NCI-H2107 treated with DMSO at 0.1 percent for 48 hours (cell line): ENCODE measurements around the gene OLFM2.

Experiments
- DNase-seq: peaks from one replicate; lab custom pipeline; 2025; ENCODE audit not compliant: unreplicated experiment; lab: John Stamatoyannopoulos, UW

OLFM2 gene

DNA sequence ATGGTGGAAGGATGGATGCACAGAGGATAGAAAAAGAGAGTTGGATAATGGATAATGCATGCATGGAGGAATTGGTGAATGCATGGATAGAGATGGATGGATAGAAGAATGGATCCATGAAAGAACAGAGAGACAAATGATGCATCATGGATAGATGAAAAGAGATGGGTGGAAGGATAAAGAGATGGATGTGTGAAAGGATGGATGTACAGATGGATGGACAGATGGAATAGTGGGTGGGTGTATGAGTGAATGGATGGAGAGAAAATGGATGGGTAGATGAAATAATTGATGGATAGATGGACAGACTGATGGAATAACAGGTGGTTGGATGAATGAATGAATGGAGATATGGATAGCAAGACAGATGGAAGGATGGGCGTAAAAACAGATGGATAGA is 25.7 kb downstream of the OLFM2 start:
- DNase-seq = no peak

DNA sequence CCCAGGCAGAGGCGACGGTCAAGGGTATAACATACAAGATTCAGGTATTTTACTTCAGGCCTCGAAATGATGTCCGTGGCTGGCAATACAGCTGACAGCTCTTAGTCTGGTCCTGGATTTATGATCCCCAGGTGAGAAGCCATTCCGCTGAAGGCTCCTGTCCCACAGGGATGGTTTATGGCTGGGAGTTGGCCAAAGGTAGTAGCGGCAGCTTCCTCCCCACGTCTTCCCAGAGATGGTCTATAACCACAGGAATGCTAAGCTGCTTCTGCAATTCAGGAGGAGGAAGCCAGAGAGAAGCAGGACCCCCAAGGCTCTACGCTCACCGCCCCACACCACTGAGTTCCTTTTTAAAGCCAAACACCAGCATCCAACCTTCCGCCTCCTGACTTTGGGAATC is 27.1 kb downstream of the OLFM2 start:
- DNase-seq = no peak

- no peak for DNase-seq
Measured at GRCh38 chr19:9906475-9907087, 29.7 kb downstream of the OLFM2 start.

DNA sequence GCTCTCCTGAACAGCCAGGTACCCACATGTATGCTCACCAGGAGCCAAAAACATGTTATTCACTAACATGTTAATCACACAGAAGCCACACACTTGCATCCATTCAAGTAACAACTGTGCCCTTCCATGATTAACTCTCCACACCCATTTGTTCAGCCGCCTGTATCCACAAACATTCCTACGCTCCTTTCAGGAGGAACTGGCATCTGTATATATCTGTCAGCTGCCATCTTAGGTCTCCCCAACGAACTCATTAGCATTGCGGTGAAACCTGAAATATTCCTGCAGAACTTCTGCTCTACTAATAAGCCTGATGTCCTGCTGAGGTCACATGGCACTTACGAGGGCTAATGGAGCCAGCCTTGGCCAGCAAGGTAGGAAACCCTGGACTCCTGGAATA is 33.0 kb downstream of the OLFM2 start:
- no peak for DNase-seq

GRCh38 chr19:9901642-9902041 is 34.7 kb downstream of the OLFM2 start:
- DNase-seq = no peak

DNA sequence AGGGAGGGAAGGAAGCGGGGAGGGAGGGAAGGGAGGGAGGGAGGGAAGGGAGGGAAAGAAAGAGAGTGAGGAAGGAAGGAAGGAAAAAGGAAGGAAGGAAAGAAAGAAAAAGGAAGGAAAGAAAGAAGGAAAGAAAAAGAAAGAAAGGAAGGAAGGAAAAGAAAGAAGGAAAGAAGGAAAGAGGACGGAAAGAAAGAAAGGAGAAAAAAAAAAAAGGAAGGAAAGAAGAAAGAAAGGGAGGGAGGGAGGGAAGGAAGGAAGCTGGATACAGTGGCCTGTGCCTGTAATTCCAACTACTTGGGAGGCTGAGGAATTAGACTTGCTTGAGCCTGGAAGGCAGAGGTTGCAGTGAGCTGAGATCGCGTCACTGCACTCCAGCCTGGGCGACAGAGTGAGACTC is 35.3 kb downstream of the OLFM2 start:
- no peak for DNase-seq

DNA sequence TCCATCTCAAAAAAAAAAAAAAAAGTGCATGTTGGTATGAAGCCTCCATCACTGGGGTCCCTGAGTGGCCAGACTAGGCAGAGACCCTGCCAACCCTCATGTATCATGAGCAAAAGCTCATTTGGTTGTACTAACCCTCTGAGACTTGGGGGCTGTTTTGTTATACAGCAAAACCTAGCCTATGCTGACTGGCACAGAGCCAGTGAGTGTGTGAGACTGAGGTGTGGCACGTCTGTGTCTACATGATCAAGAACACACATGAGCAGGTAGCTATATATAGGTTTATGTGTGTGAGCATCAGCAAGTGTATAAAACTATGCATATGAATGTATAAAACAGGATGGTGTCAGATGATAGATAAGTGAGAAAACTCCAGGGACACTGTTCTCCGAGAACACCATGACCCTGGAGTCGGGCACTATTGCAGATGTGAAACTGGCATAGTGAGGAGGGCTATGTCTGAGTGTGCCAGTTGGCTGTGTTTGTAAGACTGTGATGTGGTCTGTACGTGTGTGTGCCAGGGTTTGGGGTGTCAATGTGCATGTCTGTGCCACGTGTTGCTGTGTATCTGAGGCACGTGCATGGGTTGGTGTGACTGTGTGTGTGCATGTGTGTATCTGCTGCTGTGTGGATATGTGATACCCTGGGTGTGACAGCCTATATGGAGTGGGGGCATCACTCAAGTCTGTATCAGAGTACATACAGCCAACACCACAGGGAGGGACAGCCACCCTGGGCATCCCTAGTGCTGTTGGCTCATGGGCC is 44.5 kb downstream of the OLFM2 start:
- no peak for DNase-seq

DNA sequence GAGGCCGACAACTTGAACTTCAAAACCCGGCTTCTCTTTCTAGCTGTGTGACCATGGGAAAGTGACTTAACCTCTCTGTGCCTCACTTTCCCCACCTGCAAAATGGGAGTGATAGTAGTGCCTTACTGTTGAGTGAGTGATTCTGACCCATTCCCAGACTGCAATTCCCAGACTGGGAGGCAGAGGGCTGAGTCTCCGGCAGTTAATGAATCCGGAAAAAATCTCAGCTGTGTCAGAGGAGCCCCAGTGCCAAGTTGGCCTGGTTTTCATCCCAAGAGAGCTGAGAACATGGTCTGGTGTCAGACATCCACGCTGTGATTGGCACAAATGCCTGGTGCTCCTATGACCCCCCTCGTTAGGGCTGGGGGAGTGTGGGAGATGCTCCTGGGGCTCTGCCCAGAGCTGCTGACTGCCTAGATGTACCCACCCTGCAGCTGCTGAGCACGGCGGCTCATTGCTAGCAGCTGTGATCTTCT is 51.2 kb downstream of the OLFM2 start:
- no peak for DNase-seq

GRCh38 chr19:9883764-9884163 is 52.6 kb downstream of the OLFM2 start:
- DNase-seq = no peak

- DNase-seq = peak; percentile 31
Measured at GRCh38 chr19:9883231-9883758, 53.0 kb downstream of the OLFM2 start.

DNA sequence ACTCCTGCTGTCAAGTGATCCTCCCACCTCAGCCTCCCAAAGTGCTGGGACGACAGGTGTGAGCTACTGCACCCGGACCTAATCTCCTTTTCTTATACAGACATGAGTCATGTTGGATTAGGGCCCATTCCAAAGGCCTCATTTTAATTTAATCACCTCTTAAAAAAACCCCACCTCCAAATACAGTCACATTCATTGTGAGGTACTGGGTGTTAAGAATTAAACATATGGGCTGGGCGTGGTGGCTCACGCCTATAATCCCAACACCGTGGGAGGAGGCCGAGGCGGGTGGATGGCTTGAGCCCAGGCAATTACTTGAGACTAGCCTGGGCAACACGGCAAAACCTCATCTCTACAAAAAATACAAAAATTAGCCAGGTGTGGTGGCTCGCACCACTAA is 54.6 kb downstream of the OLFM2 start:
- DNase-seq = no peak

DNA sequence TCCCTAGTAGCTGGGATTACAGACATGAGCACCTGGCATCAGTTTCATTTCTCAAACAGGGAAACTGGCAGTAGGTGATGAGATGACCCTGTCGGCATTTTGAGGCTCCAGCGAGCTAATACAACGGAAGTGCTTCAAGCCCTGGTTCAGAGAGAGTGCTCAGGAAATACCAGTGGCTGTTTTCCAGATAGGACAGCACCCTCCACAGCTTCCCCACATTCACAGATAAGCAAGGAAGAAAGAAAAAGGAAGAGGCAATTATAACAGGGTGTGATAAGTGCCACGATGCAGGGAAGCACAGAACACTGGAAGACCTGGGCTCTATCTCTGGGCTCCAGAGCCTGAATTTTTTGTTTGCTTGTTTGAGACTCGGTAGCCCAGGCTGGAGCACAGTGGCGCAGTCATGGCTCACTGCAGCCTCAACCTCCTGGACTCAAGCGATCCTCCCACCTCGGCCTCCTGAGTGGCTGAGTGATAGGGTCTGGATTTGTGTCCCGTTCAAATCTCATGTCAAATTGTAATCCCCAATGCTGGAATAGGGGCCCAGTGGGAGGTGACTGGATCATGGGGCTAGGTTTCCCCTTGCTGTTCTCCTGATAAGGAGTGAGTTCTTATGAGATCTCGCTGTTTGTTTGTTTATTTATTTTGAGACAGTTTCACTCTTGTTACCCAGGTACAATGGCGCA is 57.7 kb downstream of the OLFM2 start:
- no peak for DNase-seq

- DNase-seq = no peak
Measured at GRCh38 chr19:9877780-9878510, 58.4 kb downstream of the OLFM2 start.

DNA sequence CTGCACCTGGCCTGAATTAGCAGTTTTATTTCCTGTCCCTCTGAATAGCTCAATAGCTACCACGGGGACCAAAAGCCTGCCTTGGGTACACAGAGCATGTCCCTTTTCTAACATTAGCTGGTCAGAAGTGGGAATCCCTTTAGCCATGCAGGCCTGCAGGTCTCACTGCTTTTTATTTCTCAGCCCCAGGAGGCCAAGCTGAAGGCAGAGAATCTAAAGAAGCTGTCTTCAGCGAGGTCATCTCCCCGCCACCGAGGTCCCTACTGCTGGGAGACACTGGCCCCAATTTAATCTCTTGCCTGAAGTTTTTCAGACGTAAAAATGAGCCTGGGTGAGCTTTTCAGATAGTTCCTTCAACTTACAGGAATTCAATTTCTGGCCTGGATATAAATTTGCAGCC is 60.5 kb downstream of the OLFM2 start:
- no peak for DNase-seq

- no peak for DNase-seq
Measured at GRCh38 chr19:9875031-9875627, 61.2 kb downstream of the OLFM2 start.

DNA sequence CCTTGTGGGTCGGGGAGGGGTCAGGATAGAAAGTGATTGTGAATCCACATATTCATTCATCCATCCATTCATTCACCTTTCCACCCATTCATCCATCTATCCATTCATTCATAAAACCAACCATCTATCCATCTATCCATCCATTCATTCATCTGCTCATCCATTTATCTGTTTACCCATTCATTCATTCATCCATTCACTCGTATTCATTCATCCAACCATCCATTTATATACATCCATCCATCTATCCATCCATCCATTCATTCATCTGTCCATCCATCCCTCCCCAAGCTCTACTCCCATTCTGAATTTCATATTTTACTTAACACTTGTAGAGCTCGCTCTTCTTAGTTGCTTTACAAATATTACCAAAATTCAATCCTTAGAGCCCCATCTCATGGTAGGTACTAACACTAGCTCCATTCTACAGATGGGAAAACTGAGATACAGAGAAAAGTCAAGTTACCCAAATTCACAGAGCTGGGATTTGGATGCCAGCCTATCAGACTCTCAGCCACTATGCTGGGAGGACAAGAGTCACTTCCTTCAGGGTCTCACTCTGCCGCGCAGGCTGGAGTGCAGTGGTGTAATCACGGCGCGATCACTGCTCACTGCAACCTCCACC is 63.6 kb downstream of the OLFM2 start:
- no peak for DNase-seq

GRCh38 chr19:9871626-9872338 is 64.5 kb downstream of the OLFM2 start:
- DNase-seq = no peak

DNA sequence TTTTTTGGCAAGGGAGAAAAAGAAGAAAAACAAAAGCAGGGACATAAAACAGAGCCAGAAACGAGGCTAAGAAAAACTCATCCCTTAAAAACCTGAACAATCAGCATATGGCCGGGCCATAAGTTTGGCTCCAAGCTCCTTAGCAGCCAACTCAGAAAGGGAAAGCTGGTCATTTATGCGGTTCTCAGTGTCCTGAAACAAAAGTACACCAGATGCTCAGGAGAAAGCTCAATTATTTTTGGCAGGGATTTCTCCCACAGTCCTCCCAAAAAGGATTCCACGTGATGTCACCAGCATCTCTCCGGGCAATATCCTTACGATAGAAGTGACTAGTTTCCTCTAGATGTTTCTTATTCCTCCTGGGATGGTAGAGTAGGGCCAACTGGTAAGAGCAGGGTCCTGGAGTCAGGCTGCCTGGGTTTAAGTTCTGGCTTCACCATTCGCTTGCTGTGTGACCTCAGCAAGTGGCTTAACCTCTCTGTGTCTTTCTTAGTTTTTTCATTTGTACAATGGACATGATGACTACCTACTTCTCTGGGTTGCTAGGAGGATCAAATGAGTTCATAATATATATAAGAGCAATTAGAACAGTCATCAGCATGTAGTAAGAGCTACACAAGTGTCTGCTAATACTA is 67.2 kb downstream of the OLFM2 start:
- no peak for DNase-seq
